Endothelial cell of umbilical vein (primary cell): Measurements from ENCODE around the gene RPS6KA1. TPM values are rescaled to one million over a fixed set of nuclear protein-coding genes. Genes with fewer than 3 reads are reported as not detected.

Source experiments
- BruUV-seq: library from RNA; stranded (reverse); fragments of 400-500 nt; replicated peaks from 2 replicates; lab custom pipeline; 2021; lab: Mats Ljungman, UMichigan
- CTCF ChIA-PET: fragments of 300-600, 350-600 bp; sonication (Branson Sonifier 250); formaldehyde crosslinking; loops from one replicate; lab custom pipeline; 2021; ENCODE audit warnings: antibody characterized with exemption, inconsistent platforms; lab: Charles Lee
- POLR2A ChIA-PET: fragments of 300-600, 350-600 bp; sonication (Branson Sonifier 250); formaldehyde crosslinking; loops from one replicate; lab custom pipeline; 2021; ENCODE audit warnings: antibody characterized with exemption, inconsistent platforms; lab: Charles Lee
- DNase-seq: peaks from one replicate; pipeline ENCODE4 v3.0.0-alpha.2; 2011; ENCODE audit warnings: low read depth, low spot score
- FAIRE-seq: peaks from 2 replicates; lab custom pipeline; 2011; peaks lifted over from hg19 to GRCh38; lab: Jason Lieb, UNC
- H2AFZ ChIP-seq: 2 replicates; pipeline ENCODE4 v1.6.0; 2012; ENCODE audit warnings: low read depth, low read length, control low read depth, inconsistent platforms
- H3K27ac ChIP-seq: 2 replicates; pipeline ENCODE4 v1.5.1; 2011; ENCODE audit warnings: low read depth, mild to moderate bottlenecking, control low read depth, low read length, moderate library complexity; ENCODE audit not compliant: insufficient read depth
- H3K27me3 ChIP-seq, 2 experiments: 2 replicates each; pipeline versions ENCODE4 v1.6.0 to v1.6.1; 2011; ENCODE audit warnings: low read length in 2 of 2, mixed read lengths in 1 of 2; ENCODE audit not compliant: control insufficient read depth in 2 of 2, insufficient read depth in 2 of 2
- H3K36me3 ChIP-seq, 2 experiments: 2 replicates in 1 of 2; 3 replicates in 1 of 2; pipeline ENCODE4 v1.5.1; 2011; ENCODE audit warnings: low read length in 2 of 2, mild to moderate bottlenecking in 1 of 2, moderate library complexity in 1 of 2; ENCODE audit not compliant: control insufficient read depth in 2 of 2, insufficient read depth in 2 of 2; ENCODE audit errors: extremely low read depth in 1 of 2
- H3K4me1 ChIP-seq: 3 replicates; pipeline ENCODE4 v1.5.1; 2011; ENCODE audit warnings: mild to moderate bottlenecking, low read length; ENCODE audit not compliant: control insufficient read depth, insufficient read depth; ENCODE audit errors: extremely low read depth
- H3K4me2 ChIP-seq: 2 replicates; pipeline ENCODE4 v1.6.1; 2011; ENCODE audit warnings: low read length, control low read depth, mixed read lengths; ENCODE audit not compliant: insufficient read depth
- H3K4me3 ChIP-seq, 3 experiments: fragments of 200-600 bp in 1 of 3; sonication (generic), shearing (Covaris generic) in 1 of 3; replicated peaks in 1 of 3; 2 replicates each; pipeline ENCODE4 v1.5.1; 2011 to 2016; ENCODE audit warnings: control low read depth in 3 of 3, low read length in 3 of 3, mild to moderate bottlenecking in 2 of 3, inconsistent platforms in 1 of 3, low read depth in 1 of 3, moderate library complexity in 1 of 3; ENCODE audit not compliant: insufficient read depth in 1 of 3
- H3K79me2 ChIP-seq: 2 replicates; pipeline ENCODE4 v1.6.0; 2012; ENCODE audit warnings: low read length, inconsistent platforms; ENCODE audit not compliant: control insufficient read depth, insufficient read depth
- H3K9ac ChIP-seq: replicated peaks from 2 replicates; pipeline ENCODE3; 2011; ENCODE audit warnings: low read length, control low read depth; ENCODE audit not compliant: insufficient read depth; ENCODE audit errors: extremely low read depth
- H3K9me1 ChIP-seq: replicated peaks from 3 replicates; pipeline ENCODE4 v1.6.0; 2011; ENCODE audit warnings: mild to moderate bottlenecking, low read length; ENCODE audit not compliant: control insufficient read depth, insufficient read depth; ENCODE audit errors: extremely low read depth
- H3K9me3 ChIP-seq: replicated peaks from 2 replicates; pipeline ENCODE4 v1.5.1; 2012; ENCODE audit warnings: low read length, inconsistent platforms; ENCODE audit not compliant: control insufficient read depth, insufficient read depth
- H4K20me1 ChIP-seq: replicated peaks from 2 replicates; pipeline ENCODE3; 2011; ENCODE audit warnings: mild to moderate bottlenecking, low read length; ENCODE audit not compliant: control insufficient read depth, insufficient read depth; ENCODE audit errors: extremely low read depth
- EZH2 ChIP-seq: IDR thresholded peaks from 2 replicates; pipeline ENCODE4 v1.6.1; 2012; ENCODE audit warnings: borderline replicate concordance, low read depth, mild to moderate bottlenecking, moderate library complexity, low read length, inconsistent platforms; ENCODE audit not compliant: severe bottlenecking
- FOS ChIP-seq: IDR thresholded peaks from 2 replicates; pipeline ENCODE4 v1.6.1; 2011; ENCODE audit warnings: mild to moderate bottlenecking, low read length, moderate library complexity, borderline replicate concordance; ENCODE audit not compliant: insufficient read depth
- GATA2 ChIP-seq: IDR thresholded peaks from 2 replicates; pipeline ENCODE4 v1.7.0; 2011; ENCODE audit warnings: low read depth, mild to moderate bottlenecking, moderate library complexity, mixed read lengths, low read length; ENCODE audit not compliant: insufficient read length, insufficient read depth
- JUN ChIP-seq: IDR thresholded peaks from 2 replicates; pipeline ENCODE4 v1.6.1; 2011; ENCODE audit warnings: borderline replicate concordance, low read depth; ENCODE audit not compliant: insufficient read length, insufficient read depth
- MYC ChIP-seq: IDR thresholded peaks from one replicate; pipeline ENCODE4 v1.6.1; 2011; ENCODE audit warnings: mild to moderate bottlenecking, low read depth, low read length
- POLR2A ChIP-seq: IDR thresholded peaks from 2 replicates; pipeline ENCODE4 v1.6.1; 2012; ENCODE audit warnings: low read depth, mild to moderate bottlenecking, control low read depth, low read length
- POLR2AphosphoS5 ChIP-seq: IDR thresholded peaks from 2 replicates; pipeline ENCODE4 v1.6.1; 2012; ENCODE audit warnings: low read depth, mild to moderate bottlenecking, control low read depth, low read length, moderate library complexity; ENCODE audit not compliant: insufficient read depth
- dilution Hi-C: fragments of 300-500 bp; cut with MboI; formaldehyde crosslinking; loops from one replicate; pipeline ENCODE4 v1.15.0; 2019; ENCODE audit warnings: low sequenced_read_pairs; ENCODE audit not compliant: extremely low pct_ligation_motif_present
- intact Hi-C: fragments of 100-400 bp; cut with micrococcal nuclease; formaldehyde crosslinking; loops from one replicate; pipeline ENCODE4 v1.10.0; 2022
- polyA plus RNA-seq, 4 experiments: library from polyadenylated mRNA; depleted of rRNA in 3 of 4; stranded (reverse) in 3 of 4; unstranded in 1 of 4; fragments of >200 nt; gene quantifications; 2 replicates each; pipeline versions ENCODE4 v1.2.1 to v1.2.3, GENCODE V29; 2011 to 2012; ENCODE audit warnings: missing spikeins in 1 of 4
- total RNA-seq: library from RNA; stranded (reverse); gene quantifications from 2 replicates; pipeline ENCODE4 v1.2.3, GENCODE V29; 2021
- TF ChIP-seq, protein P1 (sequence below), 2 donors: IDR thresholded peaks; 1 replicate in 1 of 2; 2 replicates in 1 of 2; pipeline ENCODE4 v1.5.1; 2011; ENCODE audit warnings: low read length in 2 of 2, mild to moderate bottlenecking in 2 of 2, moderate library complexity in 2 of 2, control low read depth in 1 of 2, inconsistent platforms in 1 of 2, low read depth in 1 of 2; ENCODE audit not compliant: insufficient read depth in 1 of 2; ENCODE audit errors: extremely low read depth in 1 of 2
- TF ChIP-seq, protein P2 (sequence below): IDR thresholded peaks from 2 replicates; pipeline ENCODE4 v1.6.1; 2011; ENCODE audit not compliant: insufficient read depth, insufficient read length

RPS6KA1 gene
- total and polyA plus RNA-seq, 2 donors (not counting 3 experiments of a cell fraction or from before 2014, with no cell fraction given), result 6.7 to 15.5 TPM

DNA sequence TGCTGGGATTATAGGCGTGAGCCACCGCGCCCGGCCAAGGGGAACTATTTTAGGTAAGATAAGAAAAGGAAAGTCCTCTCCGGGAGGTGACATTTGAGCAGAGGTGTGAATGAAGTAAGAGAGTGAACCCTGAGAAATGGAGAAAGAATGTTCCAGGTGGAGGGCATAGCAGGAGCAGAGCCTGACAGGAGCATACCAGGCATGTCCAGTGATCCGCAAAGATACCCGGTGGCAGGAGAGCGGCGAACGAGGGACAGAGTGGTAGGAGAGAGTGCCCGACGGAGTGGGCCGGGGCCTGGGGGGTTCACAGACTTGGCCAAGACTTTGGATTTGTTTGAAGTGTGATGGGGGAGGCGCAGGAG is 7.9 kb upstream of the RPS6KA1 start:
- dilution Hi-C loops, result no loop called here
- POLR2A ChIA-PET, result interaction anchor here (0.5 kb wide), 1 partner anchor 349 kb away, joined by 4 read pairs; no protein-coding TSS in a partner anchor

More for the DNA sequence above, 7.9 kb upstream of the RPS6KA1 start:
- no peaks in the 10 kb centered on the region for H3K4me1 ChIP-seq
- no peaks in the 10 kb centered on the region for H3K9me1 ChIP-seq
- no peak for DNase-seq
- CTCF ChIA-PET, result interaction anchor here (0.7 to 4.2 kb wide), 2 partner anchors 17 to 105 kb away, joined by 3 to 19 read pairs; no protein-coding TSS in a partner anchor
- H3K9ac ChIP-seq, result no peak overlapping the region
- peaks cover 6 to 9% of the 10 kb centered on the region in 2 experiments for H3K27me3 ChIP-seq
- no peaks in the 10 kb centered on the region for H3K36me3 ChIP-seq
- H2AFZ ChIP-seq, result no peak overlapping the region
- H3K4me2 ChIP-seq, result no peak overlapping the region
- no peaks in the 10 kb centered on the region for H3K9me3 ChIP-seq
- H3K79me2 ChIP-seq, result no peaks in the 10 kb centered on the region
- no peak overlapping the region for H3K4me3 ChIP-seq
- no TSS peak for BruUV-seq
- TF ChIP-seq EZH2 (no peak), FOS (no peak), JUN (no peak), GATA2 (no peak), MYC (no peak), POLR2A (no peak), POLR2AphosphoS5 (no peak)
- TF ChIP-seq, protein P1, sequence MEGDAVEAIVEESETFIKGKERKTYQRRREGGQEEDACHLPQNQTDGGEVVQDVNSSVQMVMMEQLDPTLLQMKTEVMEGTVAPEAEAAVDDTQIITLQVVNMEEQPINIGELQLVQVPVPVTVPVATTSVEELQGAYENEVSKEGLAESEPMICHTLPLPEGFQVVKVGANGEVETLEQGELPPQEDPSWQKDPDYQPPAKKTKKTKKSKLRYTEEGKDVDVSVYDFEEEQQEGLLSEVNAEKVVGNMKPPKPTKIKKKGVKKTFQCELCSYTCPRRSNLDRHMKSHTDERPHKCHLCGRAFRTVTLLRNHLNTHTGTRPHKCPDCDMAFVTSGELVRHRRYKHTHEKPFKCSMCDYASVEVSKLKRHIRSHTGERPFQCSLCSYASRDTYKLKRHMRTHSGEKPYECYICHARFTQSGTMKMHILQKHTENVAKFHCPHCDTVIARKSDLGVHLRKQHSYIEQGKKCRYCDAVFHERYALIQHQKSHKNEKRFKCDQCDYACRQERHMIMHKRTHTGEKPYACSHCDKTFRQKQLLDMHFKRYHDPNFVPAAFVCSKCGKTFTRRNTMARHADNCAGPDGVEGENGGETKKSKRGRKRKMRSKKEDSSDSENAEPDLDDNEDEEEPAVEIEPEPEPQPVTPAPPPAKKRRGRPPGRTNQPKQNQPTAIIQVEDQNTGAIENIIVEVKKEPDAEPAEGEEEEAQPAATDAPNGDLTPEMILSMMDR (IDR thresholded peaks at IDR 0.05; ENCODE audit: extremely low read depth in 1 of 2, insufficient read depth in 1 of 2, low read depth in 1 of 2, low read length in 2 of 2), result no peak
- TF ChIP-seq, protein P2, sequence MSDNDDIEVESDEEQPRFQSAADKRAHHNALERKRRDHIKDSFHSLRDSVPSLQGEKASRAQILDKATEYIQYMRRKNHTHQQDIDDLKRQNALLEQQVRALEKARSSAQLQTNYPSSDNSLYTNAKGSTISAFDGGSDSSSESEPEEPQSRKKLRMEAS, result no peak
- no peak for FAIRE-seq
- no peak overlapping the region for H3K27ac ChIP-seq
- H4K20me1 ChIP-seq, result no peaks in the 10 kb centered on the region
- intact Hi-C loops, result no loop called here
